ENCODE measurements around the gene DYNLT2.

DNA sequence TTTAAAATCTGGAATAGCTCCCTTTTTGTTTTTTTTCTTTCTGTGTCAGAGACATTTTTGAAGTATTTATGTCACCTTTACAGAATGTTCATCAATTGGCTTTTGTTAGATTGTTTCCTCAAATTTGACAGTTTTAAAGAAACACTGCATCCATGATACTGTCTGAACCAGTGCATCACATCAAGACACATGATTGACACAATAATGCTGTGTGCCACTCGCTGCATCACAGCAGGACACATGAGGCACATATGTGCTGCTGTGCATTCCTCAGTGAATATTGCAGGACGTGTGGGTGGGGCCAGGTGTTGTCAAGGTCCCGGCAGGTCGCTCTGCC lies 37.4 kb upstream of the DYNLT2 start:
- TF ChIP-seq, protein P1, sequence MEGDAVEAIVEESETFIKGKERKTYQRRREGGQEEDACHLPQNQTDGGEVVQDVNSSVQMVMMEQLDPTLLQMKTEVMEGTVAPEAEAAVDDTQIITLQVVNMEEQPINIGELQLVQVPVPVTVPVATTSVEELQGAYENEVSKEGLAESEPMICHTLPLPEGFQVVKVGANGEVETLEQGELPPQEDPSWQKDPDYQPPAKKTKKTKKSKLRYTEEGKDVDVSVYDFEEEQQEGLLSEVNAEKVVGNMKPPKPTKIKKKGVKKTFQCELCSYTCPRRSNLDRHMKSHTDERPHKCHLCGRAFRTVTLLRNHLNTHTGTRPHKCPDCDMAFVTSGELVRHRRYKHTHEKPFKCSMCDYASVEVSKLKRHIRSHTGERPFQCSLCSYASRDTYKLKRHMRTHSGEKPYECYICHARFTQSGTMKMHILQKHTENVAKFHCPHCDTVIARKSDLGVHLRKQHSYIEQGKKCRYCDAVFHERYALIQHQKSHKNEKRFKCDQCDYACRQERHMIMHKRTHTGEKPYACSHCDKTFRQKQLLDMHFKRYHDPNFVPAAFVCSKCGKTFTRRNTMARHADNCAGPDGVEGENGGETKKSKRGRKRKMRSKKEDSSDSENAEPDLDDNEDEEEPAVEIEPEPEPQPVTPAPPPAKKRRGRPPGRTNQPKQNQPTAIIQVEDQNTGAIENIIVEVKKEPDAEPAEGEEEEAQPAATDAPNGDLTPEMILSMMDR (IDR thresholded peaks at IDR 0.05): no peak
- TF ChIP-seq POLR2A (IDR thresholded peaks at IDR 0.05) (no peak), POLR2AphosphoS5 (IDR thresholded peaks at IDR 0.05) (no peak)

All from prostate gland (tissue), 2 donors.